CD4-positive, alpha-beta T cell treated with Interleukin-4 for 4 hours (primary cell): ENCODE results near the gene AHCYL1.

Experiments
- DNase-seq: peaks from one replicate; pipeline ENCODE4 v3.0.0-alpha.2; 2020

Gene AHCYL1

GRCh38 chr1:110043016-110043415, 58.5 kb downstream of the AHCYL1 start:
- DNase-seq = no peak

DNA sequence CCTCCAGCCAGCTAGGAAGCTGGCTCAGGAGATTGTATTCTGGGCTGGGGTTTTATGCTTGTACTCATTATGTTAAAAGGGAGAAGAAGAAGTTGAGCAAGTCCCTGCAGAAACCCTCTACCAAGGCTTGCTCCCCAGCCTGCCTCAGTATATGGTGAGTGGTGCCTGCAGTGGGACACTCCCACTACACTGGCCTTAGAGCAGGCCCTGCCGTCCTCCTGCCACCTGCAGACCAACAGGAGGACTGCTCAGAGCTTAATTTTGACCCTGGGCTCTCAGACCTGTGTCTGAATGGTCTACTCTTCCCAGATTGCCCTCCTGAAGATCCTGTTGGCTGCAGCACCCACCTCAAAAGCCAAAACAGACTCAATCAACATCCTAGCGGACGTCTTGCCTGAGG, 62.9 kb downstream of the AHCYL1 start:
- no peak for DNase-seq

GRCh38 chr1:110048240-110048639, 63.7 kb downstream of the AHCYL1 start:
- no peak for DNase-seq

DNA sequence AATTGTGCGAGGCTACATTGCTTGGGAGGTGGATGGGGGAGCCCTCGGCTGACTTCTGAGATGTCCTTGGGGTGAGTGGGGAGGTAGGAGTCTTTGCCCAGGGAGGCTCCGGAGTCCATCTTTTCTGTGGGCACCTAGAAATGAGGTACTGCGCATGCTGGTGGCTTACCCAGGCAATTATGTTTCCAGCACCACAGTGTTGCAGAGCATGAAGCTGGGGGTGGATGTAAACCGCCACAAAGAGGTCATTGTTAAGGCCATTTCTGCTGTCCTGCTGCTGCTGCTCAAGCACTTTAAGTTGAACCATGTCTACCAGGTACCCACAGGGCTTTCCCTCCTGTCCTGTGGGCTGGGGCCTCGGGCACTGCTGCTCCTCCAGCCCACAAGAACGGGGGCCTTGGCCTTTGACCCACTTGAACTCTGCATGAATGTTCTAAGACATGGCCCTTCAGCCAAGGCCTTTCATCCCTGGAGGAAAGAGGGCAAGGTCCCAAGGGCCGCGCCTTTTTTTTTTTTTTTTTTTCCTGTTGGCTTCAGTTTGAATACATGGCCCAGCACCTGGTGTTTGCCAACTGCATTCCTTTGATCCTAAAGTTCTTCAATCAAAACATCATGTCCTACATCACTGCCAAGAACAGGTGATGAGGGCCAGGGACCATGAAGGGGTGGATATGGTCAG, 64.5 kb downstream of the AHCYL1 start:
- no peak for DNase-seq

DNA sequence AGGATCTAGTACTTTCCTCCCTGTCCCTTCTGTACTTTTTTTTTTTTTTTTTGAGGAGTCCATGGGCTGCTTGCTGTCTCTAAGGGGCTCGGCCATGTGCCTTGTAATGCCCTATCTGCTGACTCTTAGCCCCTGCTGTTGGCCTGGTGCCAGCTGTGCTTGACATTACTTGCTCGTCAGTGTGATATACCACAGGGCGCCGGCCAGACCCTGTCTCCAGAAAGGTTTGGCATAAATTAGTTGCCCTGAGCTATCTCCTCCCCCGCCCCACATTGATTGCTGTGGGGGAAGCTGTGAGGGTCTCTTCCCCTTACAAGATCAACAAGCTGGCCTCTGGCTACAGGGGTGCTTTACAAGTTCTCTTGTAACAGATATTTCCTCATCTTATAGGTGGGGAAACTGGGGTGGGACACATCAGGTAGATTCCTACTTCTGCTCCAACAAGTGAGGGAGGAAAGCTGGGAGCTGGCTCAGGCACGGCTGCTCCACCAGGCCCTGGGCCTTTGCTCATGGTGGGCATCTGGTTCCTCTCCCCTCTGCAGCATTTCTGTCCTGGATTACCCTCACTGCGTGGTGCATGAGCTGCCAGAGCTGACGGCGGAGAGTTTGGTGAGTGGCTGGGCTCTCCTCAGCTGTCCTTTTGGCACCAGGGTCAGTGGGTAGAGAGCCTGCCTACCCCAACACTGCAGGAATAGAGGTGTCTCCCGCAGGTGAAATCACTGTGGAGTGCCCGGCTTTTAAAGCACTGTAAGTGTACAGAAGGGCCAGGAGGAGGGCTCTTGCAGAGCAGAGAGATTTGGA, 65.4 kb downstream of the AHCYL1 start:
- no peak for DNase-seq

GRCh38 chr1:110050602-110051261, 66.2 kb downstream of the AHCYL1 start:
- no peak for DNase-seq

DNA sequence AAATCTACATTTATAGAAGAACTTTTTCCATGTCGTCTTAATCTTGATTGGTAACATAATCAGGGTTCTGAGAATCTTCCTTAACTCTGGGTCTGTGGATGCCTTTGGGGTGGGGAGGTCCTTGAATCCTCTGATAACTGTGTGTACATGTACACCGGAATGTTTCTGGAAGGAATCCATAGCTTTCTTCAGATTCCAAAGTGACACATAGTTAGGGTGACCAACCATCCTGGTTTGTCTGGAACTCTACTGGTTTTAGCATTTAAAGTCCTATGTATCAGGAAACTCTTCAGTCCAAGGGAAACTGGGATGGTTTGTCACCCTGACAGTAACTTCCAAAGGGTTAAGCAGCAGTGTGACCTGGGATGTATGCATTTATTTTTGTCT, 66.7 kb downstream of the AHCYL1 start:
- DNase-seq = no peak

DNA sequence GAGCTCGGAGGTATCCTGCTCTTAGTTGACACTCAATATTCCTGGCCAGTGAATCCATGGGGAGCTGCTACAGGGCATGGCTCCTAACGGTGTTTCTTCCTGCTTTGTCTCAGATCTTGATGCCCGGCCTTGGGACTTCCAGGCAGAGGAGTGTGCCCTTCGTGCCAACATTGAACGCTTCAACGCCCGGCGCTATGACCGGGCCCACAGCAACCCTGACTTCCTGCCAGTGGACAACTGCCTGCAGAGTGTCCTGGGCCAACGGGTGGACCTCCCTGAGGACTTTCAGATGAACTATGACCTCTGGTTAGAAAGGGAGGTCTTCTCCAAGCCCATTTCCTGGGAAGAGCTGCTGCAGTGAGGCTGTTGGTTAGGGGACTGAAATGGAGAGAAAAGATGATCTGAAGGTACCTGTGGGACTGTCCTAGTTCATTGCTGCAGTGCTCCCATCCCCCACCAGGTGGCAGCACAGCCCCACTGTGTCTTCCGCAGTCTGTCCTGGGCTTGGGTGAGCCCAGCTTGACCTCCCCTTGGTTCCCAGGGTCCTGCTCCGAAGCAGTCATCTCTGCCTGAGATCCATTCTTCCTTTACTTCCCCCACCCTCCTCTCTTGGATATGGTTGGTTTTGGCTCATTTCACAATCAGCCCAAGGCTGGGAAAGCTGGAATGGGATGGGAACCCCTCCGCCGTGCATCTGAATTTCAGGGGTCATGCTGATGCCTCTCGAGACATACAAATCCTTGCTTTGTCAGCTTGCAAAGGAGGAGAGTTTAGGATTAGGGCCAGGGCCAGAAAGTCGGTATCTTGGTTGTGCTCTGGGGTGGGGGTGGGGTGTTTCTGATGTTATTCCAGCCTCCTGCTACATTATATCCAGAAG, 69.2 kb downstream of the AHCYL1 start:
- DNase-seq = peak; percentile 58

- no peak for DNase-seq
These were observed 71.1 kb downstream of the AHCYL1 start for GRCh38 chr1:110055493-110056284.

GRCh38 chr1:110056285-110056683, 71.7 kb downstream of the AHCYL1 start:
- DNase-seq = no peak

GRCh38 chr1:110056776-110057175, 72.2 kb downstream of the AHCYL1 start:
- DNase-seq = no peak

- DNase-seq = no peak
These were observed 73.5 kb downstream of the AHCYL1 start for GRCh38 chr1:110057963-110058518.

- DNase-seq = no peak
These were observed 74.0 kb downstream of the AHCYL1 start for GRCh38 chr1:110058591-110058990.

DNA sequence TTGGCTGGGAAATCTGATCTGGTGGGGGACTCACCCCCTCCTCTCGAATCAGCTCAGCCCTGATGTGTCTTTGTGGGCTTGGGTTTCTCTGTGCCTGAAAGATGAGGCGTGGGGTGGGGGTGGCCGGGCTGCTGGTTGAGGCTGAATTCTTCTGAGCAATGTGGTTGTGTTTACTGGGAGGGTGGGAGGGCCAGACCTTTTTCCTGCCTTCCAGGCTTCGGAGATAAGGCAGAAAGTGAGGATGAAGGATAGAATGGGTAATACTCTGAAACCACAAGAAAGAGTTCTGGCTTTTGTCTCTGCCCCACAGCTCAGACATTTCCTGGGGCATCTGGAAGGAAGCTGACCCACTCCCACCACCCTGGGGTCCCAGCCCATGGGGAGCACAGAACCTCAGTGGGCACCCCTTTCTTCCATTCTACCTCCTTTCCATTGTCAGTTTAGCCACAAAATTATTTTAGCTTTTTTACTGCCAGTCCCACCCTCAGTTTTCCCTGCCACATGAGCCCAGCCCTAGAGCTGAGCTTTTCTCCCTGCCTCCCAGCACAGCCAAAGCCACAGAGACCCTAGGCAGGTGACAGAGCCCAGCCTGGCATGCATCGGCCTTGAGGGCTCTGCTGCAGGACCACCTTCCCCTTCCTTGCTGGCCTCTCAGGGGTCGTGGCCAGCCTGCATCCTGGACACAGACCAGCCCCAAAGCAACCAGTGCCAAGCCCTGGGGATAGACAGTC, 74.7 kb downstream of the AHCYL1 start:
- no peak for DNase-seq

- DNase-seq = peak; percentile 48
These were observed 75.6 kb downstream of the AHCYL1 start for GRCh38 chr1:110060034-110060661.

- DNase-seq = no peak
These were observed 76.1 kb downstream of the AHCYL1 start for GRCh38 chr1:110060662-110061060.

DNA sequence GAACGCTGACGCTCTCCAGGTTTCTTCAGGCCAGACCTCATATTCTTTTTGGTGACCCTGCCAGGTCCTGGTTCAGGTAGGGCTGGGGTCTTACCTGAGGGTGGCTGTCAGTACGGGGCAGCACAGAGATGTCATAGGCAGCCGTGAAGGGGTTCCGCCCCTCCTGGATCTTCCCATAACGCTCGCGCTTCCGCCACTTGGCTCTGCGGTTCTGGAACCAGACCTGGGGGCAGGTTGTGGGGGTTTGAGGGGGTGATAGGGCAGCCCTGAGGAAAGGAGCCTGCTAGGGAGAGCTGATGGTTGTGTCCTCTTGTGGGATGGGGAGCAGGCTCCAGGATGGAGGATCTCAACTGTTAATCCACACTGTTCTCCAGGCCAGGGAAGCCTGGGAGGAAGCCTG, 76.8 kb downstream of the AHCYL1 start:
- DNase-seq = no peak

DNA sequence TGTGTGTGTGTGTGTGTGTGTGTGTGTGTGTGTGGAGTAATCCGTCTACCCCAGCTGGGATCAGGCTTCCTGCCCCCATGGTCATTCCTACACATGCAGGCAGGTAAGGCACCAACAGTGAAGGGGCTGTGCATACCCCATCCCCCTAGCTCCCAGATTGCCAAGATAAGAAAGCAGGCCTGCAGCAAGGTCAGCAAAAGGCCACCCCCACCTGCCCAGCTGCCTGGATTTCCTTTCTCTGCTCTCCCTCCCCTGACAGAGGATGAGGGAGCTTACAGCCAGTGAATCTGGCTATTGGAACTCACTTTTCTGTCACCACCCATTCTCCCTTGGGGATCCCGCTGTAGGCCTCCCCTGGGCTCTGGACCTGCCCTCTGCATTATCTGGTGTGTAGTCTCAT, 78.0 kb downstream of the AHCYL1 start:
- no peak for DNase-seq

GRCh38 chr1:110063781-110064180, 79.2 kb downstream of the AHCYL1 start:
- no peak for DNase-seq

GRCh38 chr1:110064576-110065337, 80.2 kb downstream of the AHCYL1 start:
- DNase-seq = no peak
